ENCODE measurements around the gene PRM3. TPM values are rescaled to one million over a fixed set of nuclear protein-coding genes. Genes with fewer than 3 reads are reported as not detected.

The PRM3 gene, protein sequence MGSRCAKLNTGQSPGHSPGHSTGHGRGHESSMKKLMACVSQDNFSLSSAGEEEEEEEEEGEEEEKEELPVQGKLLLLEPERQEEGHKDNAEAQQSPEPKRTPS
- total RNA-seq (not detected), polyA plus RNA-seq (not detected)
- long read RNA-seq, donor 1: 0 reads
- long read RNA-seq, donor 2: 0 reads
- long read RNA-seq, donor 3: 0 reads
- long read RNA-seq, donor 4: 0 reads
- long read RNA-seq, donor 5: 0 reads
- long read RNA-seq, donor 6: 0 reads
- long read RNA-seq, donor 7: 0 reads
- long read RNA-seq, donor 8: 0 reads
- long read RNA-seq, donor 9: 0 reads
- long read RNA-seq, donor 10: 0 reads

DNA sequence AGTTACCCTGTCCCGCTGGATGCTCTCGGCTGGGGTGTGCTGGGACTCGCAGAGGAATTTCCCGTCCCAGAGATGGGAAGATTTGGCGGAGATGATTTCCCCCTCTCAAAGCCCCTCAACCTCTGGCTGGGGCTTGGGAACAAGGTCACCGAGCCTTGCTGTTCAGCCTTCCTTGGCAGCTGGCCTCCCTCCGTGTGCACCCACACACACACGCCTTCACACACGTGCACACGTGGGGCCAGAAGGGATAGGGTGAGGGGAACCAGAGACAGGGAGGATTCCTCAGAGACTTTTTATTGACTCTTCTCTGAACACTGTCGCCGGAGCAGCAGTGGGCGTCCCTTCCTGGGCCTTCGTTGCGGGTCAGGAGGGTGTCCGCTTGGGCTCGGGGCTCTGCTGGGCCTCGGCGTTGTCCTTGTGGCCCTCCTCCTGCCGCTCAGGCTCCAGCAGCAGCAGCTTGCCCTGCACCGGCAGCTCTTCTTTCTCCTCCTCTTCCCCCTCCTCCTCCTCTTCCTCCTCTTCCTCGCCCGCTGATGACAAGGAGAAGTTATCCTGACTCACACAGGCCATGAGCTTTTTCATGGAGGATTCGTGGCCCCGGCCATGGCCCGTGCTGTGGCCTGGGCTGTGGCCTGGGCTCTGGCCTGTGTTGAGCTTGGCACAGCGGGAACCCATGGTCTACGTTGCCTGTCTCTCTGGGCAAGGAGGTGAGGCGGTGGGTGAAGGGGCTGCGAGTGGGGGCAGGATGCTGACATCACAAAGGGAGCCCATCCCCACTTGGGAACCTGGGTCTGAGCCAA is at the start of gene PRM3:
PRM3 (minus strand) TSS at position 709 of the 800 bp plus-strand sequence; CDS start at position 675, 34 bp downstream.
- no peak for TF ChIP-seq POLR2A (IDR thresholded peaks at IDR 0.05)
- TF ChIP-seq, protein P1, sequence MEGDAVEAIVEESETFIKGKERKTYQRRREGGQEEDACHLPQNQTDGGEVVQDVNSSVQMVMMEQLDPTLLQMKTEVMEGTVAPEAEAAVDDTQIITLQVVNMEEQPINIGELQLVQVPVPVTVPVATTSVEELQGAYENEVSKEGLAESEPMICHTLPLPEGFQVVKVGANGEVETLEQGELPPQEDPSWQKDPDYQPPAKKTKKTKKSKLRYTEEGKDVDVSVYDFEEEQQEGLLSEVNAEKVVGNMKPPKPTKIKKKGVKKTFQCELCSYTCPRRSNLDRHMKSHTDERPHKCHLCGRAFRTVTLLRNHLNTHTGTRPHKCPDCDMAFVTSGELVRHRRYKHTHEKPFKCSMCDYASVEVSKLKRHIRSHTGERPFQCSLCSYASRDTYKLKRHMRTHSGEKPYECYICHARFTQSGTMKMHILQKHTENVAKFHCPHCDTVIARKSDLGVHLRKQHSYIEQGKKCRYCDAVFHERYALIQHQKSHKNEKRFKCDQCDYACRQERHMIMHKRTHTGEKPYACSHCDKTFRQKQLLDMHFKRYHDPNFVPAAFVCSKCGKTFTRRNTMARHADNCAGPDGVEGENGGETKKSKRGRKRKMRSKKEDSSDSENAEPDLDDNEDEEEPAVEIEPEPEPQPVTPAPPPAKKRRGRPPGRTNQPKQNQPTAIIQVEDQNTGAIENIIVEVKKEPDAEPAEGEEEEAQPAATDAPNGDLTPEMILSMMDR (IDR thresholded peaks at IDR 0.05): no peak
- no peaks in the 10 kb centered on the region for H3K36me3 ChIP-seq (replicated peaks in 1 of 2)
- intact Hi-C loops (cut with DNase I): no loop called here
- DNase-seq: no peak
- no peak within 1 kb of the TSS for H3K4me3 ChIP-seq
- 79 to 82% (median 81%) methylated on average over 27 to 30 of the region's 30 CpGs for WGBS, 4 donors
- no peaks in the 10 kb centered on the region for H3K27me3 ChIP-seq
- H3K9me3 ChIP-seq (replicated peaks in 1 of 3): no peaks in the 10 kb centered on the region
- H3K27ac ChIP-seq: no peak within 1 kb of the TSS
- no peaks in the 10 kb centered on the region for H3K4me1 ChIP-seq (replicated peaks in 1 of 2)

DNA sequence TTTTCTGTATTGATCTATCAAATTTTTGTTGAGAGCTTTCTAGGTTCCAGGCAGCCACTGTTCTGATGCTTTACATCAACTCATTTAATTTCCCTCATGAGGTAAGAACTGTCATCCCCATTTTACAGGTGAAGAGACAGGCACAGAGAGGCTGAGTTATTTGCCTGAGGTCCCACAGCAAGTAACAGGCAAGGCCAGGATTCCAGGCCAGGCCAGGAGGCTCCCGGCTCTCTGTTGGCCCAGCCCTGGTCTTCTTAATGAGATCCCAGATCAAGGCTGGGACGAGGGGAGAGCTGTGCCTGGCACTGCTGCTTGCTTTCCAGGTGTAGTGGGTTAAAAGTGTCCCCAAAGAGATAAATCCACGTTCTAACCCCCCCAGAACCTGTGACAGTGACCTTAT is 49.4 kb upstream of the PRM3 start:
- TF ChIP-seq POLR2A (IDR thresholded peaks at IDR 0.05): no peak
- TF ChIP-seq, protein P1 (IDR thresholded peaks at IDR 0.05): no peak
- WGBS, 4 donors: 87 to 94% (median 90%) methylated on average over 3 of the region's 3 CpGs
- DNase-seq: no peak
- H3K4me3 ChIP-seq: no peak overlapping the region
- H3K4me1 ChIP-seq (replicated peaks in 1 of 2): peaks cover 0 to 4% of the 10 kb centered on the region in 2 donors
- intact Hi-C loops (cut with DNase I): no loop called here
- H3K36me3 ChIP-seq (replicated peaks in 1 of 2): no peaks in the 10 kb centered on the region
- H3K27ac ChIP-seq: no peak overlapping the region
- H3K27me3 ChIP-seq: no peaks in the 10 kb centered on the region
- H3K9me3 ChIP-seq (replicated peaks in 1 of 3): no peaks in the 10 kb centered on the region

DNA sequence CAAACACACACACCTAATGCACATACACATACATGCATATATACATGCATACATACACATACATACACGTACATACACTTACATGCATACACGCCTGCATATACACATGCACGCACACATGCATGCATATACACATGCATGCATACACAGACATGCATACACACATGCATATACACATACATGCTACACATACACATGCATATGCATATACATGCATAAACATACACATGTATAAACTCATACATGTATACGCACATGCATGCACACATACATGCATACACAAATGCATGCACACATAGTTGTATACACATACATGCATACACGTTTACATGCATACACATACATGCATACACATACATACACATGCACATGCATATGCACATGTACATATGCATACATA is 48.2 kb upstream of the PRM3 start:
- WGBS, 4 donors: 65 to 81% (median 71%) methylated on average over 5 of the region's 5 CpGs

DNA sequence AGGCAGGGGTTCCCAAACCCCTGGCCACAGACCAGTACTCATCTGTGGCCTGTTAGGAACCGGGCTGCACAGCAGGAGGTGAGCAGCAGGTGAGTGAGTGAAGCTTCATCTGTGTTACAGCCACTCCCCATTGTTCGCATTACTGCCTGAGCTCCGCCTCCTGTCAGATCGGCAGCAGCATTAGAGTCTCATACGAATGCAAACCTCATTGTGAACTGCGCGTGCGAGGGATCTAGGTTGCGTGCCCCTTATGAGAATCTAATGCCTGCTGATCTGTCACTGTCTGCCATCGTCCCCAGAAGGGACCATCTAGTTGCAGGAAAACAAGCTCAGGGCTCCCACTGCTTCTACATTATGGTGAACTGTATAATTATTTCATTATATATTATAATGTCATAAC is 46.7 kb upstream of the PRM3 start:
- intact Hi-C loops (cut with DNase I): no loop called here
- no peak for DNase-seq
- 81 to 92% (median 86%) methylated on average over 9 to 10 of the region's 10 CpGs for WGBS, 4 donors
- Histone ChIP-seq H3K36me3 (replicated peaks in 1 of 2) (no peaks in the 10 kb centered on the region), H3K9me3 (replicated peaks in 1 of 3) (no peaks in the 10 kb centered on the region), H3K27ac (no peak overlapping the region), H3K4me1 (replicated peaks in 1 of 2) (no peaks in the 10 kb centered on the region), H3K4me3 (no peak overlapping the region), H3K27me3 (no peaks in the 10 kb centered on the region)
- no peak for TF ChIP-seq POLR2A (IDR thresholded peaks at IDR 0.05)
- TF ChIP-seq, protein P1 (IDR thresholded peaks at IDR 0.05): no peak

More for the DNA sequence above, 48.2 kb upstream of the PRM3 start:
- Histone ChIP-seq H3K4me3 (no peak overlapping the region), H3K9me3 (replicated peaks in 1 of 3) (no peaks in the 10 kb centered on the region), H3K27ac (no peak overlapping the region), H3K36me3 (replicated peaks in 1 of 2) (no peaks in the 10 kb centered on the region), H3K4me1 (replicated peaks in 1 of 2) (peaks cover 0 to 3% of the 10 kb centered on the region in 2 donors), H3K27me3 (no peaks in the 10 kb centered on the region)
- intact Hi-C loops (cut with DNase I): no loop called here
- no peak for DNase-seq
- no peak for TF ChIP-seq POLR2A (IDR thresholded peaks at IDR 0.05)

All from adrenal gland (tissue), 19 donors.